Activated effector memory CD4-positive, alpha-beta T cell treated with Interleukin-2 at 50 U/mL for 16 hours (primary cell): Measurements from ENCODE around the gene MEF2A.
"Not testable (repeated sequence)": the region's sequence is repeated elsewhere in the genome, so short reads cannot be mapped to it uniquely, and the experiment has no call there.

Experiments
- DNase-seq: peaks from one replicate; pipeline ENCODE4 v3.0.0-alpha.2; 2020

MEF2A gene

DNA sequence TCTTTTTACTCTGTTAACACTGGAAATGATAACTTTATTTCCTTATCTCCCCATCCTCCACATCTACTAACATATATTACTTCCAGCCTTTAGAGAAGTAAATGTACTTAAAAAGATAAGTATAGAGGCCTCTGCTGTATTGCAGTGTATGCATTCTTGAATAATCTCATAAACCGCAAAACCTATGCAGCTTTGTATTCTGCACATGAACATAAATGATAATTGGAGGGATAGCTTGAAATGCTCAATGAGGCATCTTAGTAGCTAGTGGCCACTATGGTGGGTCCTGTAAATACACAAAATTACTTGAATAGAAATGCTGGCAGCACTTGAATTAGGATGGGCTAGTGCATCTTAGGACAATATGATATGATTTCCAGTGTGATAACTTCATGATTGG lies 90.4 kb downstream of the MEF2A start:
- no peak for DNase-seq

DNA sequence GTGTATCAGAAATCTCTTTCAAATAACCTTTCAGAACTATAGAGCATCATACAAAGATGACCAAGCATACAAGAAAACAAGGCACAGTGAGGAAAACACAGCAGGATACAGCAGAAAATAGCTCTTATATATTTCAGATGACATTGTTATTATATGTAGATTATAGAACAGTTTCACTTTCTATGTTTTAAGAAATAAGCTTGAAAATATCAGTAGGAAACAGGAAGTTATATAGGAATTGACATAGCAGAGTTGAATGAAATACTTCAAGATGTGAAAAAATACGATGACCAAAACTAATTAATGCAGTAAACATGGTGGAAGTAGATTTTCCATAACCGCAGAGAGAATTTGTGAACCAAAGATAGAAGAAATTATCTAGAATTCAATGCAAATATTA lies 92.2 kb downstream of the MEF2A start:
- DNase-seq: no peak

DNA sequence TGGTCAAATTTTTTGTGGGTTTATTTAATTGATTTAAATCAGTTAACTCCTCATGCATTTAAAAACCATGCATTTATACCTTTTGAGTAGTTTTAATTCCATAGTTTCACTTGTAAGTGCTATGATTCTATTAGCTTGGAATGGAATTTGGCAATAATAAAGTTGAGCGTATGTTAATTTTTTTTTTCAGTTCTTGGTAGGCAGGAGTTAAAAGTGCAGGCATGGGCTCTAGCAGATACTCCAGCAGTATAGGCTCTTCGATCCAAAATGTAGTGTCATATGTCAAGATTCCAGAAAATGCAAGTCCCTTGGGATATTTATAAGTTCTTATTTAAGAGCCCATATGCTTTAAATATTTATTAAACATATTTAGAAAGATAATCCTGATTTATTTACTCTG lies 97.1 kb downstream of the MEF2A start:
- DNase-seq: no peak

DNA sequence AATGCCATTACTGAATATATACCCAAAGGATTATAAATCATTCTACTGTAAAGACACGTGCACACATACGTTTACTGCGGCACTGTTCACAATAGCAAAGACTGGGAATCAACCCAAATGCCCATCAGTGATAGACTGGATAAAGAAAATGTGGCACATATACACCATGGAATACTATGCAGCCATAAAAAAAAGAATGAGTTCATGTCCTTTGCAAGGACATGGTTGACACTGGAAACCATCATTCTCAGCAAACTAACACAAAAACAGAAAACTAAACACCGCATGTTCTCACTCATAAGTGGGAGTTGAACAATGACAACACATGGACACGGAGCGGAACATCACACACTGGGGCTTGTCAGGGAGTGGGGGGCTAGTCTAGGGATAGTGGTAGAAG lies 100.3 kb downstream of the MEF2A start:
- not testable (repeated sequence) for DNase-seq

DNA sequence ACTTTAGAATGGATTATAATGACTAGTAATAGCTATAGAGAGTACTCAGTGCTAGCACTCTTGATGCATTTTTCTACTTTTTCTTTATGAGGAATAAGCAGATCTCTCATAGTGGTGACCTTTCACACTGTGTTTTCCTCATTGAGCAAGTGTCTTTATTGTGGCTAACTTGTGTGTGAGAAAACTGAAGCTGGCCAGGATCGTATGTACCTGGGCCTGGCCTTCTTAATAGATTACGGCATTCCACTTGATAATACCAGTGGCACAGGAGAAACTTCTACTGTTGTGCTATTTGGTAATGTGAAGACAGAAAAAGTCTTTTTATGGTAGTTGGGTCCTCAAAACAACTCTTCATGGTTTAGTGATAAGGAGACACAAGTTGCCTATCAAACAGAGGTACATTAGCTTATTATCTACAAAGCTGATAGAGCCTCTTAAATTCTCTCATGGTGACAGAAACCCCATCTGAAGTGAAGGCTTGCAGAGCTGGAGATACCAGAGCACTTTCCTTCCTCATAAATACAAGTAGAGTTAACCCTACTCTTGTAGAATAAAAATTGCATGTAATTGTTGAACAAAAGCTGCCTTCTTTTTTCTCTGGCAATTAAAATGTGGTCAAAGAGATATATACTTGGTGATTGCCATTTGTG lies 102.9 kb downstream of the MEF2A start:
- DNase-seq: no peak

DNA sequence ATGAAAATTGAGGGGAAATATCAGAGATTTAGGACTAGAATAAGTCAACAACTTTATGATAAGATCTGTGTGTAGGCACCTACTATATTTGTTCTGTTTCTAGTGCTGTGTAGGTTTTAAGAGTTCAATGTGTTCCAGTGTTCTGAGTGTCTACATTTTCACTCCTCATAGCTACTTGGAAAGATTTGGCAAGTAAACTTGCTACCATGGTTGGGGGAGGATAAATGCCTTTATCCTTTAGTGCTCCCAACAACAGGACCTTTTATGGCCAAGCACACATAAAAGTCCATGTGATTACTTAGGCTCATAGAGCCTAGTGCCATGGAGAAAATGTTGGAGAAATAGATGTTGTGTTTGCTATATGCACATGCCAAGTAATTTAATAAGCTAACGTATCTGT lies 103.5 kb downstream of the MEF2A start:
- no peak for DNase-seq

DNA sequence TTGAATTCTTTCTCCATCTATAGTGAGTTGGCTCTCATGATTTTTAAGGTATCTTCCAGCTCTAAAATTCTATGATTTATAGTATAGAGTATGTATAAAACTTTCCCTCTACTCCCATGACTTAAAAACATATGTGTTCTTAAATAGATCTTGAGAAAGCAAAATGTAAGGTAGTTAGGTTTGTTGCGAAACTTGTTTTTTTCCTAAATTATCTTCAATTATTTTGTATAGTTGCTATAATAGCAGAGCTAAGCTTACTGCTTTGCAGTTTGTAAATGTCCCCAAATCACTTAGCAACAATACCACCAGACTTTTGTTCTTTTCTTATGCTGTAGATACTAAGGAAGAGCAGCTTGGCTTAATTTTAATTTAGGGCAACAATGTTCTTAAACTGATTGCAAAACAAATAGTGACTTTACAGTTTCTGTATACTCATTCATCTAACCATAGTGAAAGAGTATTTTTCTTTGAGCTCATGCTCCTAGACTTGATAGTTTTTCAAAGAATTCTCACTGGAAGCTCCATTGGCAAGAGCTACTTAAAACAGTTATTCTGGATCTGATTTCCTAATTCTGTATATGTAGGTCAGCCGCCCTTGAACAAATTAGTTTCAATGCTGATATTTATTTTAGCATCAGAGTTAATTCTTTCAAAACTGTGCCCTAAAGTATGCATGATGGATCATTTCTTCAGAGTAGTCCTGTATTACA lies 106.3 kb downstream of the MEF2A start:
- no peak for DNase-seq

DNA sequence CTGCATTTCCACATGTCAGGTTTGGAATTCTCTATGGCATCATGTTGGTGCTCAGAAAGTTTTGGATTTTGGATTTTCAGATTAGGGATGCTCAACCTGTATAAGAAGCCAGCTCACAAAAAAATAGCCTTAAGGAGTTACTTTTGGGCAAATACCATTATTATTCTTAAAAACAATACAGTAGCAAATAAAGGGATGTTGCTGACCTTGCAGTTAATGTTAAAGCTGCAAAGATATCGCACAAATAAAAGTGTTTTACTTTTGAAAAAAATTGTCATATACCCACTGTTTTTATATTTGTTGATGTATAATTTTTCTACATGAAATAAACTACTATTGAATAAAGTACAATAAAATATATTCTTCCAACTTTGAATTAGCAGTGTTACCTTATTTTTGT lies 107.3 kb downstream of the MEF2A start:
- no peak for DNase-seq

DNA sequence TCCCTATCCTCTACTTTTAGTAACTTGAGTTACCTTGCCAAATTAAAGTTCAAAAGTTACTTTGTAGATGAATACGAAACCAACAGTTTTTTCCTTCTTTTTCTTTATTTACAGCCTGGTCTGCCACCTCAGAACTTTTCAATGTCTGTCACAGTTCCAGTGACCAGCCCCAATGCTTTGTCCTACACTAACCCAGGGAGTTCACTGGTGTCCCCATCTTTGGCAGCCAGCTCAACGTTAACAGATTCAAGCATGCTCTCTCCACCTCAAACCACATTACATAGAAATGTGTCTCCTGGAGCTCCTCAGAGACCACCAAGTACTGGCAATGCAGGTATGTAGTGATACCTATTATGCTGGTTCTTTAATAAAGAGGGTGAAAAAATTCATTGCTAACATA lies 108.5 kb downstream of the MEF2A start:
- no peak for DNase-seq

DNA sequence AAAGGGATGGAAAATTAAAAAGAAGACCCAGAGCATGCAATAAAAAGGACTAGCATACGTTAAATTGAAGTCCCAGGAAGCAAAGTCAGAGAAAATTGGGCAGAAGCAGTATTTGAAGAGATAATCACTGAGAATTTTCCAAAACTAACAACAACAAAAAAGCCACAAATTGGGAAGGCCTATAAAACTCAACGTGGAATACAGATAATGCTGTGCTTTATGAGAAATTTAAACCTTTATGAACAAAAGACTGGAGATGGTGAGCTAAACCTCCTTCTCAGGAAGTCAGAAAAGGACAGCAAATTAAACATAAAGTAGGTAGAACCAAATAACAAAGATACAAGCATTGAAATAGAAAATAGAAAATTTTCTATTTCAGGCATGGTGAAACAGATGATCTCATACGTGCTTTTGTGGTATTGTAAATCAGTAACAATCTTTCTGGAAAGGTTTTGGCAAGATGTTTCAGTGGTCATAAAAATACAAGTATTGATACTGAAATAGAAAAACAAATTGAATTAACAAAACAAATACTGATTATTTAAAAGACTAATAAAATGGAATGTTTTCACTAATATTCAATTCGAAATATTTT lies 111.9 kb downstream of the MEF2A start:
- DNase-seq: no peak

DNA sequence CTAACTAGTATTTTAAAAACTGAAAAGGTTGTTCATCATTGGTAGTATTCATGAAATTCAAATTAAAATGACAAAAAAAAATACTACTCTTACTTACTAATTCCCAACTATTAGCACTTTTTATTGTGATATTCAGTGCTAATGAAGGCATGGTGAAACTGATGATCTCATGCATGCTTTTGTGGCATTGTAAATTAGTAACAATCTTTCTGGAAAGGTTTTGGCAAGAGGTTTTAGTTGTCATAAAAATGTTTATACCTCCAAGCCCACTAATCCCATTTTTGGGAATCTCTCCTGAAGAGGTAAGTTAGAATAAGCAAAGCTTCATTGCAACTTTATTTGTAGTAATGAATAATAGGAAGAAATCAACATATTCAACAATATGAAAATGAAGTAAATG lies 114.5 kb downstream of the MEF2A start:
- no peak for DNase-seq

DNA sequence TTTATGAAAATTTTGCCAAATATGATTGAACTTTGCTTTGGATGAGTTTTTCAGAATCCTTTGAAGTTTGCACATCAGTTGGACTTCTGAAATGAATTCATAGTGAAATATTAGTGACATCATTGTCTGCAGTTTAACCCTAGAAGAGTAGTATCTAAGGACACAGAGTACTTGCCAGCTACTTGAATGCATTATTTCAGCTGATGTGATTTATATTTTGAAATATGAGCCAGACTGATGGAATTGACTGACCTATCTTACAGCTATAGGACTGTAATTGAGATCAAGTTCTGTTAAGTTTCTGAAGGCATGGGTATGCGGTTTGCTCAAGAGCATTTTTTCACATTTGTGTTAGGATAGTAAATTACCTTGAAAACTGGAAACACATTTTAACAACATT lies 116.2 kb downstream of the MEF2A start:
- no peak for DNase-seq

DNA sequence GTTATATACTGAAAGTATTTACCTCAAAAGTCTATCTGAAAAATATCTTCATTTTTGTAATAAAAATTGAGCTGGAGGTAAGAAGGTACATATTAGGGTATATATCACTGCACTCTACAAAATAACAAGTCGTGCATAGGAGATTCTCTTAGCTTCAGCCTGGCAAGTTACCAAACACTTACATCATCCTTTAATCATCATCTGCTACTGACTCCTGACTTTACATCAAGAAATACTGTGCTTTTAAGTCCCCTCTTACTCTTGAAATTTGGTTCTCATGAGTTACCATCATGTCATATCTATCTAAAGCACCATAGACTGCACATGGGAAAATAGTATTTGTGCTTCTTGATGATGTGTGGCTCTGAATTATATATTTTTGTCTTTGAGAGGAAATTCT lies 116.7 kb downstream of the MEF2A start:
- no peak for DNase-seq

DNA sequence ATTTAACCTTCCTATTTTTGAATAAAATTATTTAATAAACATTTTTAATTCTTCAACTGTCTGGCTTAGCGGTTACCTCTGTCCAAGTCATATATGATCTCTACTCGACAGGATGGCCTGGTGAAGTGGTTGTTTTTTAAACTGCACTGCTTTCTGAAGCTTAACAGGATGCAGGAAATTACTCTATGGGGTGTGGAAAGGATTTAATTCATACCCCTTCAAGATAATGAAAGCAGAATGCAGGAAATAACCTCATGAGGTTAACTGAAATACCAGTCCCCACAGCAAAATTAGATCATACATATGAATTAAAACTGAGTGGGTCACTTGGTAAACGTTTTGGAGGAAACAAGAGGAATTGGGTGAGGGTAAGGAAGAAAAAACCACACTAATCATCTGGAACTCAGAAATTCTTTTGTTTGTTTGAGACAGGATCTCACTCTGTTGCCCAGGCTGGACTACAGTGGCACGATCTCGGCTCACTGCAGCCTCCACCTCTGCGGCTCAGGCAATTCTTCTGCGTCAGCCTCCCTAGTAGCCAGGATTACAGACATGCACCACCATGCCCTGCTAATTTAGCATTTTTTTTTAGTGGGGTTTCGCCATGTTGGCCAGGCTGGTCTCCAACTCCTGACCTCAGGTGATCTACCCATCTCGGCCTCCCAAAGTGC lies 117.4 kb downstream of the MEF2A start:
- DNase-seq: no peak

DNA sequence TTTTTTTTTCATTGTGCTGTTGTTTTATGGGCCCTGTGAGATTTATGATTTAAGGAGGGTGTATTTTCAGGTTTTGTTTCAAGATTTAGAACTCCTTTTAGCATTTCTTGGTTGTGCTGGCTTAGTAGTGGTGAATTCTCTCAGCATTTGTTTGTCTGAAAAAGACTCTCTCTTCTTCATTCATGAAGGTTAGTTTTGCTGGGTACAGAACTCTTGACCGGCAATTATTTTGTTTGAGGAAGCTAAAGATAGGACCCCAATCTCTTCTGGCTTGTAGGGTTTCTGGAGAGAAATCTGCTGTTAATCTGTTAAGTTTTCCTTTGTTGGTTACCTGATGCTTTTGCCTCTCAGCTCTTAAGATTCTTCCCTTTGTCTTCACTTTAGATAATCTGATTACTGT lies 120.5 kb downstream of the MEF2A start:
- DNase-seq: no peak

DNA sequence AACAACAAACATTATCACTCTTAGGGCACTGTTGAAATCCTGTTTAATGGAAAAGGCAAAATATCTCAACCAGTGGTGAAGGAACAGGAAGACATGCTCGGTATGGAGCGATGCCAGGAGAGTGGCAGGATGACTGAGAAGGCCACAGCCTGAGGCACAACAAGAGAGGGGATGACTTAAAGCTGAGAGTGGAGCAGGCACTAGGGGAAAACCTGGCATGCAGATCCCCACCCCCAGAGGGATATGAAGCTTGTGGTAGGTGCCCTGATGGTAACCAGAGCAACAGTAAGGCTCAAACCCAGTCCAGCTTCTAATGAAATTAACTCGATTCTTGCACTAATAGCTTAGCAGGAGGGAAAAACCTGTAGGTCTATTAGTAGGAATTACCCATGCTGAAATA lies 127.0 kb downstream of the MEF2A start:
- no peak for DNase-seq

DNA sequence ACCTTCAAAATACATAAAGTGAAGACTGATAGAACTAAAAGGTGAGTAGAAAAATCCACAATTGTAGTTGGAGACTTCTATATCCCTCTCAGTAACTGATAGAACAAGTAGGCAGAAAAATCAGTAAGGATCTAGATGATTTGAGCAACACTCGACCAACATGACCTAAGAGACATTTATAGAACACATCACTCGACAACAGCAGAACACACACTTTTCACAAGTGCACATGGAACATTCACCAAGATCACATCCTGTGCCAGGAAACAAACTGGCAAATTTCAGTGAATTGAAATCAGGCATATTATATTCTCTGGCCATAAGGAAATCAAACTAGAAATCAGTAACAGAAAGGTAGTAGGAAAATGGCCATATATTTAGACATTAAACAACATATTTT lies 130.3 kb downstream of the MEF2A start:
- DNase-seq: no peak

DNA sequence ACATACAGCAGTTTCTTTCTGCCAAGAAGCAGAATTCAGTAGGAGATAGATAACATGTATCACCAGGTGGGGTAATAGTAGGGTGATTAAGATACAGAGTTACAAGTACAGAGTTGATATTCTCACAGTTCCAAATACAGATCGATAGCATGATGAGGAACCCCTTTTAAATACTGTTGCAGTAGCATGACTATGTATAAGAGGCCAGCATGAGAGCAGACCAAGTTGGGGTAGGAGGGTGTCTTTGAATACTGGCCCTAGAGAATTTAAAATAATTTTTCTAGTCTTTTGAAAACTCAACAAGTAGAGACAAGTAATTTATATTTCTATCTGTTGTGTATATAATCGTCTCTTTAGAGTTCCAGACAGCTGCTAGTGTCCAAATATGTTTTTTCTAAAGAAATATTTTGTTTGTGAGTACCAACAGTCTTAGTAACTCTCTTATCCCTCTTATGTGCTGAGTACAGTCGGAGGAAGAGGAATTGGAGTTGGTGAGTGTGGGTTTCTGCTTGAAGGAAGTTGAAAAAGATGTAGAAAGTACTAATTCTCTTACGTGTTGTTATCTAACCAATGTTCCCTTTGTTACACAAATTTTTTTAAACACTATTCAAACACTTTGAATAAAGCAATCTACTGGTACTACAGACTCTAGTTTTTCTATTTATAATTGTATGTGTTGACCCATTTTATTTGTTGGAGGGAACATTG lies 137.3 kb downstream of the MEF2A start:
- DNase-seq: no peak

DNA sequence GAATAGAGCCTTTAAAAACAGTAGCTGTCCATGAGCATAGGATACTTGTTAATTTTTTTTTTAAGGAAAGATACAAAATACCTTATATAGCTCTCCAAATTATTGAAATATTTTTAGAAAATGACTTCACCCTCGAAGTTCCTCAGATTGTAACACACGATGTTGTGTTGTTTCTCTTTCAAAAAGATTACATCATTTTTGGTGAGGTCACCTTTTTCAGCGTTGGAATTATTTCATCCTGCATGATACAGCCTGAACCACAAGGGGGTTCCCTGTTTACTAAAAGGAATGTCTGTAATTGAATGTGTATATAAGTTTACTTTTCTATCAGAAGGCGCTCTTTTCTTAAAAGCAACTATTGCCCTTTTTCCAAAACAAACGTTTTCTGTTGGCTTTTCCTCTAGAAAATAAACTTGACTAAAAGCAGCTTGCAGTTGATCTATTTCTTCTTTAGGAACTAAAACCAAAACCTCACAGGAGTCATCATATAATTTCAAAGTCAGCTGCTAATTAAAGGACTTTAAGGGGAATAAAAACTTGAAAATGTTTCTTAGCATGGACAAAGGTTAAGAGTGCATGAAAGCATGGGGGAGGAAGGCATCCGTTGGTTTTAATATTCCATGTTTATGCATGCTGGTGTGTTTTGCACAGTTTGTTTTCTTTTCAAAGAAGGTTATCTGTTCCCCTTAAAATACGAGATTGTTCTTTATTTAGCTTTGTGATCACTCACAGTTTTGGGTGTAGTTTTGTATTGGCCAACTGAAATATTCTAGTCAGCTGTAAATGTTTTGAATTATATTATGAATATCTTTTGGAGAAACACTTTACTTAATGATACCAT lies 138.0 kb downstream of the MEF2A start:
- no peak for DNase-seq

DNA sequence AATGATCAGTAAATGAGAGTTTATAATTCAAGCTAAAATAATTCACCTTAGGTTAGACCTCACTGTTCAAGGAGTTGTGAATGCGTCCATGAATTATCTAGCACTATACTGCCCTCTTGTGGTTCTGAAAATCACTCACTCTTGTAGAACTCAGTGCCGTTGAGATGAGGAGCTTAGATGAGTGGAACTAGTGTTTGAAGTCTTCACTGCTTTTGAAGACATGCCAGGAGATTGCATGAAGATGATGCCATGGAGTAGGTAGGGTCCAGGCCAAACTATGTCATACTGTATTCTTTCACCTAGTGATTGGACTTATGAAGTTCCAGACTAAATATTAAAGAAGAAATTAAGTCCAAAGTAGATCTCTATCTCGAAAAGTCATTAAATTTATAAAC lies 138.7 kb downstream of the MEF2A start:
- no peak for DNase-seq

DNA sequence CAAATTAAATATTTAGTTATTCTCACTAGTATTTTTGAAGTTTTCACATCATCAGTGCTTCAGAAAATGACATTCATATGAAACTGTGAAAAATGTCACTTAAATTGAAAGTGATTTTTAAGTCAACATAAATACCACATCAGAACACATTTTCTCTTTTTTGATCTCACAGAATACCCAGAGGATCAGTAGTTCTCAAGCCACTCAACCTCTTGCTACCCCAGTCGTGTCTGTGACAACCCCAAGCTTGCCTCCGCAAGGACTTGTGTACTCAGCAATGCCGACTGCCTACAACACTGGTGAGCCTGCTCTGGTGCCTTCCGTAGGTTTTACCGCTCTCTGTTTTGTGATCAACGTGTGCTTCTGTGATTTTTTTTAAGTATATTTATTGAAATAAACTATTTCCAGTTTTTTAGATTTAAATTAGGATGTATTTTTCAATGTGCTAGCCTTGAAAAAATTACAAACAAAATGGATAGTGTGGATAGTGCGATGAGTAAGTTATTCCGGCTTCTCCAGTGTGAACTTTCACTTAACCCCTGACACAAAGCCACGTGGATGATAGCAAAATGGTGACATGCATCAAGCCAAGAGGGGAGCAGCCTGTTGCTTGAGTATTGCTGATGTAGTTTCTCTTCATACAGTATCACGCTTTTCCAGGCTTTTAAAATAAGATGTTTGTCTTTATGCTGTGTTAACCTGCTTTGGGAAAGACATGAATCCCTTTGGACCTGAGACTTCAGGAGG lies 140.9 kb downstream of the MEF2A start:
- no peak for DNase-seq
